ENCODE measurements around the gene JAZF1. TPM values are rescaled to one million over a fixed set of nuclear protein-coding genes. Genes with fewer than 3 reads are reported as not detected.

Gene JAZF1
- total RNA-seq, 1 experiment from 2014 or later: 0.90 TPM

- H3K9me3 ChIP-seq (ENCODE audit: insufficient read depth, low read depth): no peaks in the 10 kb centered on the region
- no peak overlapping the region for H3K4me2 ChIP-seq
- intact Hi-C loops (cut with micrococcal nuclease; ENCODE audit: unreplicated experiment): no loop called here
- ChIA-PET POLR2A (ENCODE audit: unreplicated experiment) (no interaction called here), CTCF (interaction anchor here (0.6 kb wide), 1 partner anchor 8 kb away, joined by 6 read pairs; no protein-coding TSS in a partner anchor)
- no peaks in the 10 kb centered on the region for H3F3A ChIP-seq (ENCODE audit: insufficient read depth, low read depth)
- no peaks in the 10 kb centered on the region for H3K36me3 ChIP-seq (ENCODE audit: low read depth)
- no peaks in the 10 kb centered on the region for H3K79me2 ChIP-seq (ENCODE audit: low read depth)
- no peaks in the 10 kb centered on the region for H4K20me1 ChIP-seq (ENCODE audit: insufficient read depth)
- H3K4me1 ChIP-seq (replicated peaks; ENCODE audit: insufficient read depth): no peaks in the 10 kb centered on the region
- no peak overlapping the region for H3K27ac ChIP-seq
- no TSS peak for BruUV-seq (replicated peaks)
- DNase-seq: no peak
- no peak overlapping the region for H2AFZ ChIP-seq
- H3K27me3 ChIP-seq (ENCODE audit: insufficient read depth, low read depth): no peaks in the 10 kb centered on the region
- H3K4me3 ChIP-seq: no peak overlapping the region
- no peaks in the 10 kb centered on the region for H3K9me2 ChIP-seq (ENCODE audit: insufficient read depth)
- no peak for TF ChIP-seq EZH2 (IDR thresholded peaks at IDR 0.05; ENCODE audit: low read depth)
- TF ChIP-seq CTCF (conservative IDR thresholded peaks at IDR 0.05): no peak
Observed at GRCh38 chr7:27842094-27842692, 338.4 kb downstream of the JAZF1 start.

GRCh38 chr7:27840760-27841364, 339.7 kb downstream of the JAZF1 start:
- Histone ChIP-seq H3K9me2 (ENCODE audit: insufficient read depth) (no peaks in the 10 kb centered on the region), H3K79me2 (ENCODE audit: low read depth) (no peaks in the 10 kb centered on the region), H2AFZ (no peak overlapping the region), H3K27me3 (ENCODE audit: insufficient read depth, low read depth) (no peaks in the 10 kb centered on the region), H4K20me1 (ENCODE audit: insufficient read depth) (no peaks in the 10 kb centered on the region), H3F3A (ENCODE audit: insufficient read depth, low read depth) (no peaks in the 10 kb centered on the region), H3K27ac (no peak overlapping the region), H3K4me1 (replicated peaks; ENCODE audit: insufficient read depth) (no peaks in the 10 kb centered on the region), H3K4me2 (no peak overlapping the region), H3K9me3 (ENCODE audit: insufficient read depth, low read depth) (no peaks in the 10 kb centered on the region), H3K4me3 (no peak overlapping the region), H3K36me3 (ENCODE audit: low read depth) (no peaks in the 10 kb centered on the region)
- BruUV-seq (replicated peaks): no TSS peak
- TF ChIP-seq CTCF (conservative IDR thresholded peaks at IDR 0.05): no peak
- no peak for TF ChIP-seq EZH2 (IDR thresholded peaks at IDR 0.05; ENCODE audit: low read depth)
- ChIA-PET POLR2A (ENCODE audit: unreplicated experiment) (no interaction called here), CTCF (interaction anchor here (0.6 kb wide), 1 partner anchor 265 kb away, joined by 6 read pairs; no protein-coding TSS in a partner anchor)
- intact Hi-C loops (cut with micrococcal nuclease; ENCODE audit: unreplicated experiment): no loop called here
- no peak for DNase-seq

GRCh38 chr7:27840313-27840712, 340.3 kb downstream of the JAZF1 start:
- no peaks in the 10 kb centered on the region for H3K79me2 ChIP-seq (ENCODE audit: low read depth)
- no peak overlapping the region for H3K27ac ChIP-seq
- no peak overlapping the region for H3K4me3 ChIP-seq
- no peaks in the 10 kb centered on the region for H3K4me1 ChIP-seq (replicated peaks; ENCODE audit: insufficient read depth)
- intact Hi-C loops (cut with micrococcal nuclease; ENCODE audit: unreplicated experiment): no loop called here
- no peak for DNase-seq
- H3K27me3 ChIP-seq (ENCODE audit: insufficient read depth, low read depth): no peaks in the 10 kb centered on the region
- no TSS peak for BruUV-seq (replicated peaks)
- no peak overlapping the region for H2AFZ ChIP-seq
- no peaks in the 10 kb centered on the region for H3K9me3 ChIP-seq (ENCODE audit: insufficient read depth, low read depth)
- CTCF ChIA-PET: interaction anchor here (0.6 kb wide), 1 partner anchor 265 kb away, joined by 6 read pairs; no protein-coding TSS in a partner anchor
- no peaks in the 10 kb centered on the region for H3F3A ChIP-seq (ENCODE audit: insufficient read depth, low read depth)
- H3K36me3 ChIP-seq (ENCODE audit: low read depth): no peaks in the 10 kb centered on the region
- H3K9me2 ChIP-seq (ENCODE audit: insufficient read depth): no peaks in the 10 kb centered on the region
- no peak overlapping the region for H3K4me2 ChIP-seq
- H4K20me1 ChIP-seq (ENCODE audit: insufficient read depth): no peaks in the 10 kb centered on the region
- POLR2A ChIA-PET (ENCODE audit: unreplicated experiment): no interaction called here
- no peak for TF ChIP-seq CTCF (conservative IDR thresholded peaks at IDR 0.05)
- no peak for TF ChIP-seq EZH2 (IDR thresholded peaks at IDR 0.05; ENCODE audit: low read depth)

All from PC-9 (cell line).